SK-N-SH treated with all-trans-retinoic acid at 6 μM for 48 hours (cell line): ENCODE results near the gene ANKDD1A.

Source experiments
- ATAC-seq: fragments of 200-7000 bp; cut with Tn5 transposase; 3 replicates; pipeline ENCODE4 v1.9.1; 2020; ENCODE audit warnings: mild to moderate bottlenecking, moderate library complexity
- ARNTL ChIP-seq: fragments of 450-650 bp; formaldehyde crosslinking; IDR thresholded peaks from 2 replicates; pipeline ENCODE4 v1.5.0; 2020; ENCODE audit warnings: low read depth, mild to moderate bottlenecking, moderate library complexity, borderline replicate concordance
- BACH2 ChIP-seq: fragments of 250-450 bp; sonication (Bioruptor Pico); IDR thresholded peaks from 2 replicates; pipeline ENCODE4 v1.9.0; 2021; ENCODE audit warnings: mild to moderate bottlenecking, borderline replicate concordance
- CSDC2 ChIP-seq: fragments of 250-450 bp; sonication (Bioruptor Pico); IDR thresholded peaks from 2 replicates; pipeline ENCODE4 v1.5.0; 2020; ENCODE audit warnings: mild to moderate bottlenecking, moderate library complexity
- ESRRG ChIP-seq: fragments of 250-450 bp; sonication (Bioruptor Pico); IDR thresholded peaks from 2 replicates; pipeline ENCODE4 v1.6.1; 2021; ENCODE audit warnings: mild to moderate bottlenecking
- GLIS3 ChIP-seq: fragments of 250-450 bp; sonication (Bioruptor Pico); IDR thresholded peaks from 2 replicates; pipeline ENCODE4 v1.5.0; 2020; ENCODE audit warnings: mild to moderate bottlenecking, moderate library complexity
- ISL1 ChIP-seq: fragments of 250-450 bp; sonication (Bioruptor Pico); IDR thresholded peaks from 2 replicates; pipeline ENCODE4 v2.1.2; 2022; ENCODE audit warnings: mild to moderate bottlenecking, moderate library complexity
- OSR1 ChIP-seq: fragments of 250-450 bp; sonication (Bioruptor Pico); IDR thresholded peaks from 2 replicates; pipeline ENCODE4 v1.8.0; 2022; ENCODE audit warnings: moderate library complexity, mild to moderate bottlenecking, inconsistent platforms
- PATZ1 ChIP-seq: fragments of 250-450 bp; sonication (Bioruptor Pico); IDR thresholded peaks from 2 replicates; pipeline ENCODE4 v1.8.0; 2020; ENCODE audit warnings: mild to moderate bottlenecking, moderate library complexity, borderline replicate concordance
- POU6F1 ChIP-seq: fragments of 250-450 bp; sonication (Bioruptor Pico); IDR thresholded peaks from 2 replicates; pipeline ENCODE4 v1.8.0; 2021; ENCODE audit warnings: low read depth, mild to moderate bottlenecking, moderate library complexity, borderline replicate concordance
- PPARA ChIP-seq: fragments of 250-450 bp; sonication (Bioruptor Pico); IDR thresholded peaks from 2 replicates; pipeline ENCODE4 v1.5.0; 2020; ENCODE audit warnings: mild to moderate bottlenecking, borderline replicate concordance
- RARB ChIP-seq: fragments of 250-450 bp; sonication (Bioruptor Pico); IDR thresholded peaks from 2 replicates; pipeline ENCODE4 v1.8.0; 2021; ENCODE audit warnings: mild to moderate bottlenecking, moderate library complexity
- SNAI2 ChIP-seq: fragments of 250-450 bp; sonication (Bioruptor Pico); IDR thresholded peaks from 2 replicates; pipeline ENCODE4 v1.5.0; 2020; ENCODE audit warnings: mild to moderate bottlenecking, moderate library complexity
- TCF4 ChIP-seq: fragments of 250-450 bp; sonication (Bioruptor Pico); IDR thresholded peaks from 2 replicates; pipeline ENCODE4 v1.8.0; 2021; ENCODE audit warnings: mild to moderate bottlenecking, moderate library complexity, borderline replicate concordance
- TOX ChIP-seq: fragments of 250-450 bp; sonication (Bioruptor Pico); IDR thresholded peaks from 2 replicates; pipeline ENCODE4 v1.8.0; 2021; ENCODE audit warnings: mild to moderate bottlenecking, moderate library complexity, borderline replicate concordance
- TSHZ2 ChIP-seq: fragments of 250-450 bp; sonication (Bioruptor Pico); IDR thresholded peaks from 2 replicates; pipeline ENCODE4 v1.5.0; 2020; ENCODE audit warnings: mild to moderate bottlenecking, moderate library complexity
- ZFP30 ChIP-seq: fragments of 450-650 bp; formaldehyde crosslinking; IDR thresholded peaks from 2 replicates; pipeline ENCODE4 v1.5.0; 2022; ENCODE audit warnings: mild to moderate bottlenecking, moderate library complexity
- ZNF565 ChIP-seq: fragments of 450-650 bp; formaldehyde crosslinking; conservative IDR thresholded peaks from 2 replicates; pipeline ENCODE4 v1.5.0; 2020; ENCODE audit warnings: low read depth, mild to moderate bottlenecking, moderate library complexity
- ZNF70 ChIP-seq: fragments of 450-650 bp; formaldehyde crosslinking; IDR thresholded peaks from 2 replicates; pipeline ENCODE4 v1.5.0; 2020; ENCODE audit warnings: mild to moderate bottlenecking, moderate library complexity
- ZNF8 ChIP-seq: fragments of 450-650 bp; formaldehyde crosslinking; IDR thresholded peaks from 2 replicates; pipeline ENCODE4 v1.5.0; 2020; ENCODE audit warnings: mild to moderate bottlenecking, moderate library complexity
- TF ChIP-seq, protein P1 (sequence below): fragments of 250-450 bp; sonication (Bioruptor Pico); IDR thresholded peaks from 2 replicates; pipeline ENCODE4 v1.5.1; 2021; ENCODE audit warnings: mild to moderate bottlenecking, moderate library complexity
- TF ChIP-seq, protein P2 (sequence below): fragments of 250-450 bp; sonication (Bioruptor Pico); IDR thresholded peaks from 2 replicates; pipeline ENCODE4 v1.5.1; 2020; ENCODE audit warnings: low read depth, mild to moderate bottlenecking, moderate library complexity

ANKDD1A gene

GRCh38 chr15:64961013-64961412 lies 49.3 kb downstream of the ANKDD1A start:
- TF ChIP-seq ZNF8 (CRISPR knock-in tag) (no peak), ISL1 (no peak), TOX (no peak), POU6F1 (no peak), RARB (CRISPR knock-in tag) (no peak), OSR1 (CRISPR knock-in tag) (no peak), ZNF565 (CRISPR knock-in tag) (no peak), SNAI2 (no peak), PPARA (no peak), ARNTL (CRISPR knock-in tag) (no peak), GLIS3 (no peak), PATZ1 (CRISPR knock-in tag) (no peak), ZFP30 (CRISPR knock-in tag) (no peak), BACH2 (no peak)
- TF ChIP-seq, protein P1, sequence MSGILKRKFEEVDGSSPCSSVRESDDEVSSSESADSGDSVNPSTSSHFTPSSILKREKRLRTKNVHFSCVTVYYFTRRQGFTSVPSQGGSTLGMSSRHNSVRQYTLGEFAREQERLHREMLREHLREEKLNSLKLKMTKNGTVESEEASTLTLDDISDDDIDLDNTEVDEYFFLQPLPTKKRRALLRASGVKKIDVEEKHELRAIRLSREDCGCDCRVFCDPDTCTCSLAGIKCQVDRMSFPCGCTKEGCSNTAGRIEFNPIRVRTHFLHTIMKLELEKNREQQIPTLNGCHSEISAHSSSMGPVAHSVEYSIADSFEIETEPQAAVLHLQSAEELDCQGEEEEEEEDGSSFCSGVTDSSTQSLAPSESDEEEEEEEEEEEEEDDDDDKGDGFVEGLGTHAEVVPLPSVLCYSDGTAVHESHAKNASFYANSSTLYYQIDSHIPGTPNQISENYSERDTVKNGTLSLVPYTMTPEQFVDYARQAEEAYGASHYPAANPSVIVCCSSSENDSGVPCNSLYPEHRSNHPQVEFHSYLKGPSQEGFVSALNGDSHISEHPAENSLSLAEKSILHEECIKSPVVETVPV (CRISPR knock-in tag) = no peak
- TF ChIP-seq, protein P2, sequence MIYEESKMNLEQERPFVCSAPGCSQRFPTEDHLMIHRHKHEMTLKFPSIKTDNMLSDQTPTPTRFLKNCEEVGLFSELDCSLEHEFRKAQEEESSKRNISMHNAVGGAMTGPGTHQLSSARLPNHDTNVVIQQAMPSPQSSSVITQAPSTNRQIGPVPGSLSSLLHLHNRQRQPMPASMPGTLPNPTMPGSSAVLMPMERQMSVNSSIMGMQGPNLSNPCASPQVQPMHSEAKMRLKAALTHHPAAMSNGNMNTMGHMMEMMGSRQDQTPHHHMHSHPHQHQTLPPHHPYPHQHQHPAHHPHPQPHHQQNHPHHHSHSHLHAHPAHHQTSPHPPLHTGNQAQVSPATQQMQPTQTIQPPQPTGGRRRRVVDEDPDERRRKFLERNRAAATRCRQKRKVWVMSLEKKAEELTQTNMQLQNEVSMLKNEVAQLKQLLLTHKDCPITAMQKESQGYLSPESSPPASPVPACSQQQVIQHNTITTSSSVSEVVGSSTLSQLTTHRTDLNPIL = no peak
- no peak for ATAC-seq

DNA sequence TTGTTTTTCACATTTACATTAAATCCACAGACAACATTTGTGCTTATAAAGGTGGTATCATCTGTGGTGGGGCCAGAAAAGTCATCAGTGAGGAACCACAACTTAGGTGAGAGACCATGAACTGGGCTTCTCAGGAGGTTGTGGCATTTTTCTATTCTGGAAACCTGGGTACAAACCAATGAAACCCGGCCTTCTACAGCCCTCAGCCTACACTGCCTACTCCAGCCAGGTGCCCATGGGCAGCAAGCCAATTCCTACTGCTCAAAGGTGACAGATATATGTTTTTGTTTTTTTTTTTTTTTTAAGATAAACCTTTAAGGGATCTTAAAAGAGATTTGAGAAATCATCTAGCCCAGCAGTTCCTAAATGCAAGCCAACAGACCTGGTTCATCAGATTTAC lies 57.7 kb downstream of the ANKDD1A start:
- no peak for ATAC-seq
- no peak for TF ChIP-seq ZNF565 (CRISPR knock-in tag)
- no peak for TF ChIP-seq GLIS3
- TF ChIP-seq BACH2 = no peak
- no peak for TF ChIP-seq ESRRG
- TF ChIP-seq ZFP30 (CRISPR knock-in tag) = no peak
- TF ChIP-seq POU6F1 = no peak
- TF ChIP-seq ZNF8 (CRISPR knock-in tag) = no peak

DNA sequence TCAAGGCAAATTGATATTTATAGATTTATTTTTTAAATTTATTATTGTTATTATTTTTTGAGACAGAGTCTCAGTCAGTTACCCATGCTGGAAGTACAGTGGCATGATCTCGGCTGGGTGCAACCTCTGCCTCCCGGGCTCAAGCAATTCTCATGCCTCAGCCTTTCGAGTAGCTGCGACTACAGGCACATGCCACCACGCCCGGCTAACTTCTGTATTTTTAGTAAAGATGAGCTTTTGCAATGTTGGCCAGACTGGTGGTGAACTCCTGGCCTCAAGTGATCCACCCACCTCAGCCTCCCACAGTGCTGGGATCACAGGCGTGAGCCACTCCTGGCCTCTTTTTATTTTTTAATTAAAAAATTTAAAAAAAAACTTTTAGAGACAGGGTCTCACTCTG lies 59.0 kb downstream of the ANKDD1A start:
- TF ChIP-seq TSHZ2 (CRISPR knock-in tag) = no peak
- TF ChIP-seq, all 23 proteins: peak for 0
- ATAC-seq = no peak

DNA sequence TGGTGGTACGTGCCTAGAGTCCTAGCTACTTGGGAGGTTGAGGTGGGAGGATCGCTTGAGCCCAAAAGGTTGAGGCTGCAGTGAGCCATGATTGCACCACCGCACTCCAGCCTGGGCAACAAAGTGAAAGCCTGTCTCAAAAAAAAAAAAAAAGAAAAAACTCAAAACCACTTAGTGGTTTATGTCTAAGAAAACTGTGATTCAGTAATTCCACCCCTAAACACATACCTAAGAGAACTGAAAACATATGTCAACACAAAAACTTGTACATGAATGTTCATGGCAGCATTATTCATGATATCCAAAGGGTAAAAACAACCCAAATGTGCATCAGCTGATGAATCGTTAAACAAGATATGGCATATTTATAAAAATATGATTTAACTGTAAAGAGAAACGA lies 63.7 kb downstream of the ANKDD1A start:
- TF ChIP-seq PPARA (no peak), ESRRG (no peak), TCF4 (CRISPR knock-in tag) (no peak), TOX (no peak), CSDC2 (CRISPR knock-in tag) (no peak), PATZ1 (CRISPR knock-in tag) (no peak), ZNF70 (CRISPR knock-in tag) (no peak)
- no peak for ATAC-seq
